Liver (tissue), 9 donors: ENCODE measurements around the gene CIC. TPM values are rescaled to one million over a fixed set of nuclear protein-coding genes. Genes with fewer than 3 reads are reported as not detected.
A peak's percentile ranks its signal among the peaks of the same experiment; 100 is the strongest.

ENCODE experiments used
- DNase-seq: peaks from one replicate; pipeline ENCODE4 v3.0.0-alpha.2; 2017; ENCODE audit warnings: low spot score
- H3K27ac ChIP-seq, 2 donors: one replicate each; pipeline ENCODE4 v1.7.0; 2013; ENCODE audit warnings: inconsistent platforms in 2 of 2, low read length in 2 of 2, control low read depth in 1 of 2, low read depth in 1 of 2, mild to moderate bottlenecking in 1 of 2
- H3K27me3 ChIP-seq, 4 donors: one replicate each; pipeline versions ENCODE4 v1.6.1 to v1.7.0; 2013; ENCODE audit warnings: low read length in 3 of 4, inconsistent platforms in 1 of 4, mild to moderate bottlenecking in 1 of 4, moderate library complexity in 1 of 4; ENCODE audit not compliant: control insufficient read depth in 4 of 4, insufficient read depth in 4 of 4
- H3K36me3 ChIP-seq, 4 donors: one replicate each; pipeline versions ENCODE4 v1.6.1 to v1.7.0; 2013; ENCODE audit warnings: low read length in 3 of 4, mild to moderate bottlenecking in 3 of 4, low read depth in 1 of 4, moderate library complexity in 1 of 4; ENCODE audit not compliant: control insufficient read depth in 4 of 4, insufficient read depth in 3 of 4
- H3K4me1 ChIP-seq, 4 donors: one replicate each; pipeline versions ENCODE4 v1.6.1 to v1.7.0; 2013; ENCODE audit warnings: low read length in 3 of 4, mild to moderate bottlenecking in 3 of 4, moderate library complexity in 1 of 4; ENCODE audit not compliant: control insufficient read depth in 4 of 4, insufficient read depth in 4 of 4
- H3K4me3 ChIP-seq, 3 donors: one replicate each; pipeline versions ENCODE4 v1.6.1 to v1.7.0; 2013; ENCODE audit warnings: low read length in 3 of 3, control low read depth in 1 of 3, low read depth in 1 of 3, mild to moderate bottlenecking in 1 of 3
- H3K9ac ChIP-seq, 2 donors: one replicate each; pipeline ENCODE4 v1.7.0; 2013; ENCODE audit warnings: low read length in 2 of 2, mild to moderate bottlenecking in 2 of 2, moderate library complexity in 2 of 2, control low read depth in 1 of 2, low read depth in 1 of 2
- H3K9me3 ChIP-seq, 4 donors: one replicate each; pipeline versions ENCODE4 v1.6.1 to v1.7.0; 2013; ENCODE audit warnings: low read length in 3 of 4; ENCODE audit not compliant: control insufficient read depth in 4 of 4
- ATF3 ChIP-seq: IDR thresholded peaks from 2 replicates; pipeline ENCODE4 v1.6.1; 2016; ENCODE audit warnings: antibody characterized with exemption
- CTCF ChIP-seq: fragments of 150-350 bp; IDR thresholded peaks from 2 replicates; pipeline ENCODE4 v1.5.1; 2017; ENCODE audit warnings: improper control_type of control experiment, low read depth, low read length; ENCODE audit not compliant: missing input control
- EGR1 ChIP-seq, 2 donors: IDR thresholded peaks; 2 replicates each; pipeline ENCODE4 v1.6.1; 2016 to 2018; ENCODE audit warnings: antibody characterized with exemption in 2 of 2, low read depth in 2 of 2
- FOXA1 ChIP-seq: IDR thresholded peaks from 2 replicates; pipeline ENCODE4 v1.6.1; 2016; ENCODE audit warnings: antibody characterized with exemption
- FOXA2 ChIP-seq: IDR thresholded peaks from 2 replicates; pipeline ENCODE4 v1.6.1; 2016; ENCODE audit warnings: antibody characterized with exemption
- GABPA ChIP-seq, 2 donors: IDR thresholded peaks in 1 of 2; conservative IDR thresholded peaks in 1 of 2; 2 replicates each; pipeline ENCODE4 v1.6.1; 2016; ENCODE audit warnings: antibody characterized with exemption in 2 of 2, mild to moderate bottlenecking in 1 of 2, moderate library complexity in 1 of 2
- HNF4G ChIP-seq: IDR thresholded peaks from 2 replicates; pipeline ENCODE4 v1.6.1; 2016; ENCODE audit warnings: antibody characterized with exemption
- JUND ChIP-seq, 2 donors: IDR thresholded peaks; 2 replicates each; pipeline ENCODE4 v1.6.1; 2016; ENCODE audit warnings: antibody characterized with exemption in 2 of 2
- MAX ChIP-seq: IDR thresholded peaks from 2 replicates; pipeline ENCODE4 v1.6.1; 2016; ENCODE audit warnings: antibody characterized with exemption
- NR2F2 ChIP-seq: IDR thresholded peaks from 2 replicates; pipeline ENCODE4 v1.6.1; 2016; ENCODE audit warnings: antibody characterized with exemption
- RAD21 ChIP-seq, 2 donors: IDR thresholded peaks; 2 replicates each; pipeline ENCODE4 v1.6.1; 2016; ENCODE audit warnings: antibody characterized with exemption in 2 of 2, mild to moderate bottlenecking in 2 of 2
- REST ChIP-seq: IDR thresholded peaks from 2 replicates; pipeline ENCODE4 v1.6.1; 2016; ENCODE audit warnings: antibody characterized with exemption, mild to moderate bottlenecking
- RXRA ChIP-seq, 2 donors: IDR thresholded peaks; 2 replicates each; pipeline ENCODE4 v1.6.1; 2017 to 2018; ENCODE audit warnings: antibody characterized with exemption in 2 of 2, mild to moderate bottlenecking in 1 of 2
- SP1 ChIP-seq: IDR thresholded peaks from 2 replicates; pipeline ENCODE4 v1.6.1; 2018; ENCODE audit warnings: antibody characterized with exemption, mild to moderate bottlenecking
- TAF1 ChIP-seq: conservative IDR thresholded peaks from 2 replicates; pipeline ENCODE4 v1.6.1; 2016; ENCODE audit warnings: antibody characterized with exemption, mild to moderate bottlenecking
- YY1 ChIP-seq: IDR thresholded peaks from 2 replicates; pipeline ENCODE4 v1.6.1; 2016; ENCODE audit warnings: antibody characterized with exemption, mild to moderate bottlenecking
- ZBTB33 ChIP-seq: IDR thresholded peaks from 2 replicates; pipeline ENCODE4 v1.6.1; 2016; ENCODE audit warnings: antibody characterized with exemption
- WGBS: extraction: QIAGEN DNeasy Blood & Tissue Kit; methylation state at CpG from one replicate; pipeline ENCODE4 v1.1.7; 2013; 5-methylcytosine and 5-hydroxymethylcytosine counted together
- polyA plus RNA-seq, 2 donors: library from polyadenylated mRNA; stranded (reverse) in 1 of 2; unstranded in 1 of 2; fragments of 200-250 nt in 1 of 2; fragments of >200 nt in 1 of 2; fragmentation: Nextera tagmentation in 1 of 2; extraction: Ambion mirVana in 1 of 2; gene quantifications; one replicate each; pipeline versions ENCODE4 v1.2.1 to v1.2.3, GENCODE V29; 2013 to 2015
- total RNA-seq, 2 donors: library from RNA; depleted of rRNA; stranded (reverse); fragments of >200 nt; gene quantifications; one replicate each; pipeline ENCODE4 v1.2.3, GENCODE V29; 2014
- donor health status: healthy.
- donor health status: healthy.
- donor health status: healthy.
- donor health status: healthy.
- donor health status: healthy.

CIC gene
- total and polyA plus RNA-seq, 4 donors = 5.6 to 21.3 (median 17.2) TPM

GRCh38 chr19:42275103-42275502, 6.1 kb downstream of the CIC start:
- H3K4me1 ChIP-seq = peaks cover 24 to 65% (median 41%) of the 10 kb centered on the region in 4 donors
- H3K36me3 ChIP-seq = peaks cover 5 to 21% (median 12%) of the 10 kb centered on the region in 4 donors
- no peaks in the 10 kb centered on the region for H3K9me3 ChIP-seq
- H3K27me3 ChIP-seq = no peaks in the 10 kb centered on the region
- no peak overlapping the region for H3K4me3 ChIP-seq
- peak; percentile 29 for DNase-seq
- 72% methylated on average over 7 of the region's 7 CpGs for WGBS
- no peak overlapping the region for H3K9ac ChIP-seq
- TF ChIP-seq CTCF = no peak
- no peak for TF ChIP-seq NR2F2
- TF ChIP-seq RXRA (IDR thresholded peaks at IDR 0.05) = no peak
- H3K27ac ChIP-seq = no peak overlapping the region

GRCh38 chr19:42275517-42275916, 6.5 kb downstream of the CIC start:
- WGBS = 92% methylated on average over 3 of the region's 3 CpGs
- Histone ChIP-seq H3K36me3 (peaks cover 5 to 21% (median 12%) of the 10 kb centered on the region in 4 donors), H3K9ac (no peak overlapping the region), H3K27ac (no peak overlapping the region), H3K27me3 (no peaks in the 10 kb centered on the region), H3K4me3 (no peak overlapping the region), H3K9me3 (no peaks in the 10 kb centered on the region), H3K4me1 (peaks cover 25 to 64% (median 42%) of the 10 kb centered on the region in 4 donors)
- TF ChIP-seq GABPA (IDR thresholded peaks at IDR 0.05 in 1 of 2, conservative IDR thresholded peaks at IDR 0.05 in 1 of 2) (no peak), JUND (IDR thresholded peaks at IDR 0.05) (no peak), SP1 (no peak), TAF1 (no peak), FOXA1 (no peak), HNF4G (no peak), EGR1 (IDR thresholded peaks at IDR 0.05; ENCODE audit: low read depth in 2 of 2) (no peak), FOXA2 (no peak), RAD21 (IDR thresholded peaks at IDR 0.05) (no peak), YY1 (no peak), ATF3 (no peak), NR2F2 (no peak)
- DNase-seq = no peak

- no peak overlapping the region for H3K4me3 ChIP-seq
- H3K27me3 ChIP-seq = no peaks in the 10 kb centered on the region
- no peak for DNase-seq
- 80% methylated on average over 3 of the region's 3 CpGs for WGBS
- no peaks in the 10 kb centered on the region for H3K9me3 ChIP-seq
- no peak overlapping the region for H3K9ac ChIP-seq
- H3K4me1 ChIP-seq = peaks cover 23 to 59% (median 39%) of the 10 kb centered on the region in 4 donors
- H3K27ac ChIP-seq = no peak overlapping the region
- no peak for TF ChIP-seq FOXA2
- TF ChIP-seq CTCF = no peak
- no peak for TF ChIP-seq TAF1
- TF ChIP-seq REST = no peak
- TF ChIP-seq SP1 = no peak
- TF ChIP-seq NR2F2 = no peak
- no peak for TF ChIP-seq JUND (IDR thresholded peaks at IDR 0.05)
- TF ChIP-seq FOXA1 = no peak
- no peak for TF ChIP-seq EGR1 (IDR thresholded peaks at IDR 0.05; ENCODE audit: low read depth in 2 of 2)
- TF ChIP-seq GABPA (IDR thresholded peaks at IDR 0.05 in 1 of 2, conservative IDR thresholded peaks at IDR 0.05 in 1 of 2) = no peak
- TF ChIP-seq MAX = no peak
- TF ChIP-seq ZBTB33 = no peak
- no peak for TF ChIP-seq RXRA (IDR thresholded peaks at IDR 0.05)
- TF ChIP-seq YY1 = no peak
- peaks cover 5 to 21% (median 12%) of the 10 kb centered on the region in 4 donors for H3K36me3 ChIP-seq
These were observed 7.2 kb downstream of the CIC start for GRCh38 chr19:42276284-42276683.
